A673 (cell line): ENCODE measurements around the gene MUC22. TPM values are rescaled to one million over a fixed set of nuclear protein-coding genes. Genes with fewer than 3 reads are reported as not detected.
A peak's percentile ranks its signal among the peaks of the same experiment; 100 is the strongest.

Source experiments
- BruUV-seq: library from RNA; stranded (reverse); fragments of 400-500 nt; replicated peaks from 2 replicates; lab custom pipeline; 2021; lab: Mats Ljungman, UMichigan
- CTCF ChIA-PET: fragments of 300-600 bp; sonication (Branson Sonifier 250); formaldehyde crosslinking; loops from one replicate; lab custom pipeline; 2022; ENCODE audit warnings: antibody characterized with exemption; lab: Charles Lee
- POLR2A ChIA-PET: fragments of 300-600 bp; sonication (Branson Sonifier 250); formaldehyde crosslinking; loops from one replicate; lab custom pipeline; 2022; ENCODE audit warnings: antibody characterized with exemption; ENCODE audit not compliant: low non-redundant PET; lab: Charles Lee
- DNase-seq: peaks from one replicate; pipeline ENCODE4 v3.0.0-alpha.2; 2015; ENCODE audit warnings: low spot score
- H3K27ac ChIP-seq: fragments of 200-600 bp; sonication (generic); 2 replicates; pipeline ENCODE4 v1.5.1; 2016; ENCODE audit warnings: mixed run types, low read depth, mild to moderate bottlenecking, mixed read lengths, antibody characterized with exemption, low read length; ENCODE audit not compliant: poor library complexity, severe bottlenecking
- H3K27me3 ChIP-seq: fragments of 200-600 bp; sonication (generic); replicated peaks from 2 replicates; pipeline ENCODE4 v1.6.1; 2017; ENCODE audit warnings: mixed run types, low read depth, mild to moderate bottlenecking, mixed read lengths, antibody characterized with exemption, low read length; ENCODE audit not compliant: insufficient read depth, poor library complexity
- H3K36me3 ChIP-seq: fragments of 200-600 bp; sonication (generic); 2 replicates; pipeline ENCODE4 v1.6.1; 2016; ENCODE audit warnings: mixed run types, mild to moderate bottlenecking, mixed read lengths, antibody characterized with exemption, low read length; ENCODE audit not compliant: insufficient read depth, poor library complexity, severe bottlenecking
- H3K4me1 ChIP-seq: fragments of 200-600 bp; sonication (generic); 2 replicates; pipeline ENCODE4 v1.6.1; 2017; ENCODE audit warnings: mixed run types, mild to moderate bottlenecking, mixed read lengths, antibody characterized with exemption, low read length; ENCODE audit not compliant: insufficient read depth, poor library complexity, severe bottlenecking
- H3K4me3 ChIP-seq: fragments of 200-600 bp; sonication (generic); 2 replicates; pipeline ENCODE4 v1.5.1; 2016; ENCODE audit warnings: low read depth, mixed run types, mild to moderate bottlenecking, mixed read lengths, low read length; ENCODE audit not compliant: poor library complexity, severe bottlenecking
- H3K9me3 ChIP-seq: fragments of 200-600 bp; sonication (generic); 2 replicates; pipeline ENCODE4 v1.6.1; 2016; ENCODE audit warnings: mixed run types, low read depth, mild to moderate bottlenecking, mixed read lengths, antibody characterized with exemption, low read length; ENCODE audit not compliant: poor library complexity, severe bottlenecking
- EZH2 ChIP-seq: fragments of 200-600 bp; sonication (generic); IDR thresholded peaks from 2 replicates; pipeline ENCODE4 v1.6.1; 2017; ENCODE audit warnings: borderline replicate concordance, low read depth, mild to moderate bottlenecking, mixed read lengths, antibody characterized with exemption, low read length; ENCODE audit not compliant: poor library complexity, severe bottlenecking
- intact Hi-C: fragments of 100-400 bp; cut with micrococcal nuclease; formaldehyde crosslinking; loops from one replicate; pipeline ENCODE4 v1.10.0; 2022; ENCODE audit not compliant: unreplicated experiment
- total RNA-seq: library from RNA; stranded (reverse); gene quantifications from 2 replicates; pipeline ENCODE4 v1.2.3, GENCODE V29; 2021
- TF ChIP-seq, protein P1 (sequence below): fragments of 300-800, 200-600 bp; sonication (generic); conservative IDR thresholded peaks from 2 replicates; pipeline ENCODE4 v1.5.1; 2017; ENCODE audit warnings: low read depth, mild to moderate bottlenecking, antibody characterized with exemption, low read length, moderate library complexity, mixed read lengths

The MUC22 gene
- total RNA-seq, 1 experiment from 2014 or later: not detected

GRCh38 chr6:30970946-30971345 is 39.3 kb upstream of the MUC22 start:
- ChIA-PET CTCF (no interaction called here), POLR2A (no interaction called here)
- H3K9me3 ChIP-seq: no peaks in the 10 kb centered on the region
- DNase-seq: peak; percentile 16
- BruUV-seq: no TSS peak
- H3K4me1 ChIP-seq: peaks cover 8% of the 10 kb centered on the region
- H3K27me3 ChIP-seq: no peaks in the 10 kb centered on the region
- H3K4me3 ChIP-seq: no peak overlapping the region
- TF ChIP-seq EZH2: no peak
- TF ChIP-seq, protein P1, sequence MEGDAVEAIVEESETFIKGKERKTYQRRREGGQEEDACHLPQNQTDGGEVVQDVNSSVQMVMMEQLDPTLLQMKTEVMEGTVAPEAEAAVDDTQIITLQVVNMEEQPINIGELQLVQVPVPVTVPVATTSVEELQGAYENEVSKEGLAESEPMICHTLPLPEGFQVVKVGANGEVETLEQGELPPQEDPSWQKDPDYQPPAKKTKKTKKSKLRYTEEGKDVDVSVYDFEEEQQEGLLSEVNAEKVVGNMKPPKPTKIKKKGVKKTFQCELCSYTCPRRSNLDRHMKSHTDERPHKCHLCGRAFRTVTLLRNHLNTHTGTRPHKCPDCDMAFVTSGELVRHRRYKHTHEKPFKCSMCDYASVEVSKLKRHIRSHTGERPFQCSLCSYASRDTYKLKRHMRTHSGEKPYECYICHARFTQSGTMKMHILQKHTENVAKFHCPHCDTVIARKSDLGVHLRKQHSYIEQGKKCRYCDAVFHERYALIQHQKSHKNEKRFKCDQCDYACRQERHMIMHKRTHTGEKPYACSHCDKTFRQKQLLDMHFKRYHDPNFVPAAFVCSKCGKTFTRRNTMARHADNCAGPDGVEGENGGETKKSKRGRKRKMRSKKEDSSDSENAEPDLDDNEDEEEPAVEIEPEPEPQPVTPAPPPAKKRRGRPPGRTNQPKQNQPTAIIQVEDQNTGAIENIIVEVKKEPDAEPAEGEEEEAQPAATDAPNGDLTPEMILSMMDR: no peak
- intact Hi-C loops: no loop called here
- no peak overlapping the region for H3K27ac ChIP-seq
- no peaks in the 10 kb centered on the region for H3K36me3 ChIP-seq

- DNase-seq: no peak
- H3K36me3 ChIP-seq: no peaks in the 10 kb centered on the region
- peaks cover 8% of the 10 kb centered on the region for H3K4me1 ChIP-seq
- no TSS peak for BruUV-seq
- no peaks in the 10 kb centered on the region for H3K9me3 ChIP-seq
- no peaks in the 10 kb centered on the region for H3K27me3 ChIP-seq
- TF ChIP-seq EZH2: no peak
- TF ChIP-seq, protein P1: no peak
- ChIA-PET CTCF (no interaction called here), POLR2A (interaction anchor here (0.6 kb wide), 1 partner anchor 12 kb away, joined by 4 read pairs; no protein-coding TSS in a partner anchor)
- H3K27ac ChIP-seq: no peak overlapping the region
- intact Hi-C loops: no loop called here
- no peak overlapping the region for H3K4me3 ChIP-seq
Observed at GRCh38 chr6:30972816-30973215, 37.5 kb upstream of the MUC22 start.

DNA sequence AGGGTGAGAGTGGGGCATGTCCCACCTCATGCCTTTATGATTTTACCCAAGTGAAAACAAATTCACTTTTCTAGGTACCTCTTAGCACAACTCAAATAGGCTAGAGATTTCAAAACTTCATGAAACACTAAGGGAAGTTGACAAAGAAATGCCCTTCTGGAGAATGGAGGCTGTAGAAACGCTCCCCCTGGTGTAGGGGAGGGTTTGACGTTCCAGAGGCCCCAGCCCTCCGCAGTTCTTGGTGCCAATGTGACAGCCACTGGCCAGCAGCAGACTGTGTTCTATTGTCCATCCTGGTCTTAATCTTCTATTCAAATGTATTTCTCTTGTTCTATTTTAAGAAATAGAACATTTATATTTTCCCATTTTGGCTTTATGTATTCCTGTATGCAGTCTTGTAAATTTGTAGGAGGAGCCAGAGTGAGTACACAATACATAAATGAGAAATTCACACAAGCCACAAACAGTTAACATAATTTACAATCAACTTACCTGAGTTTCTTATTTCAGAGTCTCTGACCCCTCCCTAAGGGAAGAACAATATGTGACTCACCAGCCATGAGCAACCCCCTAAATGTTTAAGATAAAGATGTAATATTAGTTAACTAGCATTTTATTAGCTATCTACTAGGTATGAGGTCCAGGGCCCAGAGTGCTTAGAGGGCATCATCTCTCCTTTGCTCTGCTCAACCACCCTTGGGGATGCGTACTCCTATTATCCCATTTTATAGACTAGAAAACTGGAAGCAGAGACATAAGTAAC is 35.6 kb upstream of the MUC22 start:
- TF ChIP-seq, protein P1: no peak
- no peak for TF ChIP-seq EZH2
- Histone ChIP-seq H3K4me3 (no peak overlapping the region), H3K27ac (no peak overlapping the region), H3K27me3 (no peaks in the 10 kb centered on the region), H3K36me3 (no peaks in the 10 kb centered on the region), H3K9me3 (no peaks in the 10 kb centered on the region), H3K4me1 (peaks cover 8% of the 10 kb centered on the region)
- ChIA-PET POLR2A (interaction anchor here (0.9 kb wide), 1 partner anchor 11 kb away, joined by 3 read pairs; no protein-coding TSS in a partner anchor), CTCF (no interaction called here)
- DNase-seq: no peak
- intact Hi-C loops: no loop called here
- no TSS peak for BruUV-seq
